Measurements from ENCODE around the gene TMPRSS6. TPM values are rescaled to one million over a fixed set of nuclear protein-coding genes. Genes with fewer than 3 reads are reported as not detected.
A peak's percentile ranks its signal among the peaks of the same experiment; 100 is the strongest.

Gene TMPRSS6
- total and polyA plus RNA-seq, 2 of the 13 experiments (the other 11 are each of a cell fraction or from before 2014, with no cell fraction given): 4.2 to 4.8 TPM

- DNase-seq (ENCODE audit: low spot score): no peak
- Histone ChIP-seq H3K9me3 (ENCODE audit: low read length) (no peaks in the 10 kb centered on the region), H3K27ac (ENCODE audit: extremely low read length, insufficient read depth, low read length) (peak overlapping the region; percentile 78), H3K4me2 (ENCODE audit: low read depth, low read length) (peak overlapping the region; percentile 93), H3K9ac (ENCODE audit: insufficient read depth, low read depth, low read length) (peak overlapping the region; percentile 32; the same call in 1 of the 2 replicates), H2AFZ (ENCODE audit: low read length) (no peak overlapping the region), H3K79me2 (ENCODE audit: insufficient read depth, low read length) (no peaks in the 10 kb centered on the region), H3K36me3 (replicated peaks in 1 of 2; ENCODE audit: control insufficient read depth in 1 of 2, insufficient read depth in 2 of 2, low read length in 2 of 2) (no peaks in the 10 kb centered on the region), H3K4me1 (ENCODE audit: insufficient read depth, low read length) (peaks cover 74% of the 10 kb centered on the region), H3K27me3 (ENCODE audit: control insufficient read depth in 1 of 2, insufficient read depth in 2 of 2, low read length in 2 of 2) (peaks cover 0 to 4% of the 10 kb centered on the region in 2 experiments; a peak in 1 of 5 replicates), H4K20me1 (ENCODE audit: insufficient read depth, low read length) (no peaks in the 10 kb centered on the region), H3K4me3 (replicated peaks in 1 of 3; ENCODE audit: insufficient read depth in 1 of 3, low read depth in 2 of 3, low read length in 3 of 3) (peak overlapping the region in 2 of 3 experiments; percentile 25 to 62; a peak in 3 of 6 replicates)
- intact Hi-C loops (cut with micrococcal nuclease; ENCODE audit: unreplicated experiment): loop anchor here (2.0 kb wide), 1 partner anchor 14 kb away; no protein-coding TSS in a partner anchor
- ATAC-seq: peak; percentile 22
- 16% methylated on average over 9 of the region's 9 CpGs for WGBS (ENCODE audit: low lambda C conversion rate)
- ChIA-PET POLR2A (interaction anchor here (0.9 to 7.9 kb wide), 6 partner anchors 9 to 155 kb away, joined by 6 to 227 read pairs (median 24); partner anchors contain the start of genes MPST and TST), CTCF (ENCODE audit: low intra/inter-chr PET ratio, low total read pairs) (interaction anchor here (0.9 to 1.8 kb wide), 6 partner anchors 26 to 189 kb away, joined by 3 to 9 read pairs (median 6); partner anchors contain the start of genes MPST and TST)
- FAIRE-seq: no peak
- BruUV-seq (replicated peaks): no TSS peak
- in situ Hi-C loops (cut with HindIII; ENCODE audit: extremely low pct_ligation_motif_present, low pct_unique_long_range_greater_than_20kb): no loop called here
- no peak for TF ChIP-seq SOX13 (IDR thresholded peaks at IDR 0.05)
- peak in 1 of 2 experiments; percentile 38; a peak in 1 of 4 replicates for TF ChIP-seq SOX13 (CRISPR knock-in tag; conservative IDR thresholded peaks at IDR 0.05 in 1 of 2, IDR thresholded peaks at IDR 0.05 in 1 of 2)
- TF ChIP-seq ZNF414 (CRISPR knock-in tag; IDR thresholded peaks at IDR 0.05): no peak
- no peak for TF ChIP-seq MEF2D (CRISPR knock-in tag; IDR thresholded peaks at IDR 0.05)
- peak; percentile 88 for TF ChIP-seq CEBPB (IDR thresholded peaks at IDR 0.05; ENCODE audit: borderline replicate concordance, low read depth, low read length)
- TF ChIP-seq, protein P1, sequence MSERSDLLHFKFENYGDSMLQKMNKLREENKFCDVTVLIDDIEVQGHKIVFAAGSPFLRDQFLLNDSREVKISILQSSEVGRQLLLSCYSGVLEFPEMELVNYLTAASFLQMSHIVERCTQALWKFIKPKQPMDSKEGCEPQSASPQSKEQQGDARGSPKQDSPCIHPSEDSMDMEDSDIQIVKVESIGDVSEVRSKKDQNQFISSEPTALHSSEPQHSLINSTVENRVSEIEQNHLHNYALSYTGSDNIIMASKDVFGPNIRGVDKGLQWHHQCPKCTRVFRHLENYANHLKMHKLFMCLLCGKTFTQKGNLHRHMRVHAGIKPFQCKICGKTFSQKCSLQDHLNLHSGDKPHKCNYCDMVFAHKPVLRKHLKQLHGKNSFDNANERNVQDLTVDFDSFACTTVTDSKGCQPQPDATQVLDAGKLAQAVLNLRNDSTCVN (CRISPR knock-in tag; IDR thresholded peaks at IDR 0.05; ENCODE audit: borderline replicate concordance): peak; percentile 65; the same call in 1 of the 2 replicates
- peak; percentile 10; the same call in 1 of the 2 replicates for TF ChIP-seq HNF4A (CRISPR knock-in tag; IDR thresholded peaks at IDR 0.05)
- TF ChIP-seq NFE2L1 (CRISPR knock-in tag; IDR thresholded peaks at IDR 0.05; ENCODE audit: borderline replicate concordance): no peak
- peak; percentile 33; the same call in 1 of the 2 replicates for TF ChIP-seq ZNF205 (CRISPR knock-in tag; IDR thresholded peaks at IDR 0.05)
- peak; percentile 64; the same call in 1 of the 2 replicates for TF ChIP-seq THRA (CRISPR knock-in tag; IDR thresholded peaks at IDR 0.05; ENCODE audit: borderline replicate concordance)
- TF ChIP-seq PHB2 (IDR thresholded peaks at IDR 0.05; ENCODE audit: partially characterized antibody): no peak
- TF ChIP-seq RXRB (CRISPR knock-in tag; IDR thresholded peaks at IDR 0.05; ENCODE audit: borderline replicate concordance): peak; percentile 45; the same call in 1 of the 2 replicates
- TF ChIP-seq FOSL2 (CRISPR knock-in tag; IDR thresholded peaks at IDR 0.05): peak; percentile 54; the same call in 1 of the 2 replicates
- TF ChIP-seq ZNF563 (CRISPR knock-in tag; IDR thresholded peaks at IDR 0.05): no peak
- TF ChIP-seq SAP130 (CRISPR knock-in tag; IDR thresholded peaks at IDR 0.05; ENCODE audit: low read depth): peak; percentile 32; the same call in 1 of the 2 replicates
- TF ChIP-seq NR1H2 (CRISPR knock-in tag; IDR thresholded peaks at IDR 0.05; ENCODE audit: borderline replicate concordance, low read depth): no peak
- peak; percentile 79 for TF ChIP-seq ZNF629 (CRISPR knock-in tag; conservative IDR thresholded peaks at IDR 0.05)
- no peak for TF ChIP-seq MAZ (IDR thresholded peaks at IDR 0.05; ENCODE audit: borderline replicate concordance, low read depth, low read length)
- TF ChIP-seq MAZ (CRISPR knock-in tag; IDR thresholded peaks at IDR 0.05; ENCODE audit: low read depth): peak; percentile 24; the same call in 1 of the 2 replicates
Measured at GRCh38 chr22:37044634-37045625, 64.6 kb downstream of the TMPRSS6 start.
